Stimulated activated CD4-positive, alpha-beta T cell treated with anti-CD3 and anti-CD28 coated beads, Interleukin-4, amount 100 ng/mL, for 4 hours (primary cell): Measurements from ENCODE around the gene HFE.
A peak's percentile ranks its signal among the peaks of the same experiment; 100 is the strongest.
"Not testable (repeated sequence)": the region's sequence is repeated elsewhere in the genome, so short reads cannot be mapped to it uniquely, and the experiment has no call there.

Experiments used
- DNase-seq, 2 experiments: peaks; one replicate each; pipeline ENCODE4 v3.0.0-alpha.2; 2020

The HFE gene, protein sequence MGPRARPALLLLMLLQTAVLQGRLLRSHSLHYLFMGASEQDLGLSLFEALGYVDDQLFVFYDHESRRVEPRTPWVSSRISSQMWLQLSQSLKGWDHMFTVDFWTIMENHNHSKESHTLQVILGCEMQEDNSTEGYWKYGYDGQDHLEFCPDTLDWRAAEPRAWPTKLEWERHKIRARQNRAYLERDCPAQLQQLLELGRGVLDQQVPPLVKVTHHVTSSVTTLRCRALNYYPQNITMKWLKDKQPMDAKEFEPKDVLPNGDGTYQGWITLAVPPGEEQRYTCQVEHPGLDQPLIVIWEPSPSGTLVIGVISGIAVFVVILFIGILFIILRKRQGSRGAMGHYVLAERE

DNA sequence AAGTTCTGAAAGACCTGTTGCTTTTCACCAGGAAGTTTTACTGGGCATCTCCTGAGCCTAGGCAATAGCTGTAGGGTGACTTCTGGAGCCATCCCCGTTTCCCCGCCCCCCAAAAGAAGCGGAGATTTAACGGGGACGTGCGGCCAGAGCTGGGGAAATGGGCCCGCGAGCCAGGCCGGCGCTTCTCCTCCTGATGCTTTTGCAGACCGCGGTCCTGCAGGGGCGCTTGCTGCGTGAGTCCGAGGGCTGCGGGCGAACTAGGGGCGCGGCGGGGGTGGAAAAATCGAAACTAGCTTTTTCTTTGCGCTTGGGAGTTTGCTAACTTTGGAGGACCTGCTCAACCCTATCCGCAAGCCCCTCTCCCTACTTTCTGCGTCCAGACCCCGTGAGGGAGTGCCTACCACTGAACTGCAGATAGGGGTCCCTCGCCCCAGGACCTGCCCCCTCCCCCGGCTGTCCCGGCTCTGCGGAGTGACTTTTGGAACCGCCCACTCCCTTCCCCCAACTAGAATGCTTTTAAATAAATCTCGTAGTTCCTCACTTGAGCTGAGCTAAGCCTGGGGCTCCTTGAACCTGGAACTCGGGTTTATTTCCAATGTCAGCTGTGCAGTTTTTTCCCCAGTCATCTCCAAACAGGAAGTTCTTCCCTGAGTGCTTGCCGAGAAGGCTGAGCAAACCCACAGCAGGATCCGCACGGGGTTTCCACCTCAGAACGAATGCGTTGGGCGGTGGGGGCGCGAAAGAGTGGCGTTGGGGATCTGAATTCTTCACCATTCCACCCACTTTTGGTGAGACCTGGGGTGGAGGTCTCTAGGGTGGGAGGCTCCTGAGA lies at the start of gene HFE:
HFE (plus strand) TSS at position 146 of the 832 bp plus-strand sequence; CDS start at position 158, 12 bp downstream.
- peak; percentile 4 to 13 for DNase-seq

DNA sequence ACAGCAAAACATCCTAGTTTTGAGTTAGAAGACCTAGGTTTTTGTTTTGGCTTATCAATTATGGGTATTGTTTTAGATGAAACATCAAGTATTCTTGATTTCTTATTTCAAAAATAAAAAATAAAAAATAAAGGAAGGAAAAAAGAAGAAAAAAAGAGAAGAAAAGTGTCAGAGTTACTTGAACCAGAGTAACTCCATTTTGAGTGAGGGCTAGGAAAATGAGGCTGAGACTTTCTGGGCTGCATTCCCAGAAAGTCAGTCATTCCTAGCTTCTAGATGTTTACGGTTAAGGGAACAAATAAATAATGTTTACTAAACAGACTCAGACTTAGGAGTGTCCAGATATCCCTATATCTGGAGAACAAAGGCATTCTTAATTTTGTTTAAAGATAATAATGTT lies 45.3 kb upstream of the HFE start:
- DNase-seq, result no peak

DNA sequence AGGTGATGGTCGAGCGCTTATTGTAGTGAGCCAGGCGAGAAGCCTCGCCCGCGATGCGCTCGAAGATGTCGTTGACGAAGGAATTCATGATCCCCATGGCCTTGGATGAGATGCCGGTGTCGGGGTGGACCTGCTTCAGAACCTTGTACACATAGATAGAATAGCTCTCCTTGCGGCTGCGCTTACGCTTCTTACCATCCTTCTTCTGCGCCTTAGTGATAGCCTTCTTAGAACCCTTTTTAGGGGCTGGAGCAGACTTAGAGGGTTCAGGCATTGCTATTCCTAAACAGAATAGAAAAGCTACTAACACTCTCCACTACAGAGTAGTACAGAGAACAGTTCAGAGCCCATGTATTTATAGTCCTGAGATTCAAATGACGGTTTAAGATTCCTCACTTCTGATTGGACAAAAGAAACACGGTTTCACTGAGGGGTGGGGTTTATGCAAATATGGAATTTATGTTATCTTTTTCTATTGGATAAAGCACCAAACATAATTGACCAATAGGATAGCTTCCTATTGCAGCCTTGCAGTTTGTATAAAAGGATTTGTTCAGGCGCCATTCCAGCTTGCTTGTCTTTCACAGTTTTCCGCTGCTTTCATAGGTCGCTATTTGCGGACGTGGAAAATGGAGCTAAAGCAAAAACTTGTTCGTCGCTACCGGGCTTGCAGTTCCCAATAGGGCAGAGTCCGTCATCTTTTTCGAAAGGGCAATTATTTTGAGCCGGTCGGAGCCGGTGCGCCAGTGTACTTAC lies 43.7 kb upstream of the HFE start:
- DNase-seq, result peak in 1 of 2 experiments; percentile 59

DNA sequence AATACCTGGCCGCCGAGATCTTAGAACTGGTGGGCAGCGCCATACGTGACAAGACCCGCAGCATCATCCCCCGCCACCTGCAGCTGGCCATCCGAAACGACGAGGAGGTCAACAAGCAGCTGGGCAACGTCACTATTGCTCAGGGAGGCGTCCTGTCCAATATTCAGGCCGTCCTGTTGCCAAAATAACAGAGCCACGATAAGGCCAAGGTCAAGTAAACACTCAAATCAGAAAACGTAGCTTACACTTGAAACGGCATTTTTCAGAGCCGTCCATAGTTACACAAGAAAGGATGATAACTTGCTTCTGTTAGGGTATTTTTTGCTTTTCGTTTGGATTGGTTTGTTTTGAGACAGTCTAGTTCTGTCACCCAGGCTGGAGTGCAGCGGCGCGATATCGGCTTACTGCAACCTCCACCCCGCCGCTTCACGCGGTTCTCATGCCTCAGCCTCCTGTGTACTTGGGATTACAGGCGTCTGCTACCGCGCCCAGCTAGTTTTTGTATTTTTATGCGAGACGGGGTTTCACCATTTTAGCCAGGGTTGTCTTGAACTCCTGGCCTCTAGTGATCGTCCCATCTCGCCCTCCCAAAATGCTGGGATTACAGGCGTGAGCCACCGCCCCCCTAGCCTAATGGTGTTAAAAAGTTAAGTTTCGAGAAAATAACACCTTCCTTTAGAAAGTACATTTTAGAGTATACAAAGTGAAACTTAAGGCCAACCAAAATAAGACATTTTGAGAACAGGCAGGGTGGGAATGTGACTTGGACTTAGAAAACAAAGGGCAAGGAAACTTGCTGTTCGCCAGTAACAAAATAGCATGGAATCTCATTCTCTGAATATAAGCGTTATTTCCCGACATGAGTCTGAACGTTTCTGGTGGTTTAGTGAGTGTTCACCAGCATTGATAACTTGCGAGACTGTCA lies 42.8 kb upstream of the HFE start:
- no peak for DNase-seq

DNA sequence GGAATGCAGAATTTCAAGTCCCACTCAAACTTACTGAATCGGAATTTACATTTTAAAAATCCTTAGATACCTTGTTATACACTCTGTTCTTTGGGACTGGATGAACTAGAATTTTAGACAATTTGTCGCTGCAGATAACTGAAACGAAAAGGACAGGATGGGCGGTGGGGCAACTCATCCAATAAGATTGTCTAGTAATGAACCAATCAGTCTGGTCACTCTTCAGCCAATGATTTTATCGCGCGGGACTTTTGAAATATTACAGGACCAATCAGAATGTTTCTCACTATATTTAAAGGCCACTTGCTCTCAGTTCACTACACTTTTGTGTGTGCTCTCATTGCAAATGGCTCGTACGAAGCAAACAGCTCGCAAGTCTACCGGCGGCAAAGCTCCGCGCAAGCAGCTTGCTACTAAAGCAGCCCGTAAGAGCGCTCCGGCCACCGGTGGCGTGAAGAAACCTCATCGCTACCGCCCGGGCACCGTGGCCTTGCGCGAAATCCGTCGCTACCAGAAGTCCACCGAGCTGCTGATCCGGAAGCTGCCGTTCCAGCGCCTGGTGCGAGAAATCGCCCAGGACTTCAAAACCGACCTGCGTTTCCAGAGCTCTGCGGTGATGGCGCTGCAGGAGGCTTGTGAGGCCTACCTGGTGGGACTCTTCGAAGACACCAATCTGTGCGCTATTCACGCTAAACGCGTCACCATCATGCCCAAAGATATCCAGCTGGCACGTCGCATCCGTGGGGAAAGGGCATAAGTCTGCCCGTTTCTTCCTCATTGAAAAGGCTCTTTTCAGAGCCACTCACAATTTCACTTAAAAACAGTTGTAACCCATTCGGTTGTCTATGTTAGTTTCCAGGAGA lies 41.9 kb upstream of the HFE start:
- peak; percentile 43 to 72 for DNase-seq

DNA sequence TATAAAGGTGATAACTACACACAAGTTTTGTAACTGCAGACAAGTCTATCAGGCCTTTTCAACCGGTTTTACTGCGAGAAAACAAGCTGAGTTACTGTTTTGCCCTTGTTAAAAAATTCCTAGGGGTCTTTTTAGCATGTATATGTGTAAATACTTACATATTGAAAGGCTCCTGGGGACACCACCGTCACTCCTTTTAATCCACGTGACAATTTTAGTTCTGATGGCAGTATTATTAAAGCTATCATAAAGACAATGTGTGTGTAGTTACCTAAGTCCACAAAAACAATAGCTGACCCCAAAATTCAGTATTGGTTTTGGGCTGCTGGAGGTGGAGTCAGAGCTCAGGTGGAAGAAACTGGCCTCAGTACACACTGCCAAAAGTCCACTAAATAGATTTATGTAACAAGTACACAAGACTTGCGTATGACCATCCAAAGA lies 41.3 kb upstream of the HFE start:
- DNase-seq, result no peak

DNA sequence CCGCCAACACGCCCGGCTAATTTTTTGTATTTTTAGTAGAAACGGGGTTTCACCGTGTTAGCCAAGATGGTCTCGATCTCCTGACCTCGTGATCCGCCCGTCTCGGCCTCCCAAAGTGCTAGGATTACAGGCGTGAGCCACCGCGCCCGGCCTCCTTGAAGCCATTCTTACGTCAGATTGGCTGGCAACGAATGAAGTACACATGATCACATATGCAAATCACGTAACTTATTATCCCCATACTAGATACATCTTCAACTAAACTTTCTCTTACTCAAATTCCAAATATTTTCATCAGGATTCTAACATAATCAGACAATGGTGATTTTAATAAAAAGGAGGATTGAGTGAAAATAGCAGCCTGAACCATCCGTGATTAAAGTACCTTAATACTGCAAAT lies 39.9 kb upstream of the HFE start:
- not testable (repeated sequence) for DNase-seq

DNA sequence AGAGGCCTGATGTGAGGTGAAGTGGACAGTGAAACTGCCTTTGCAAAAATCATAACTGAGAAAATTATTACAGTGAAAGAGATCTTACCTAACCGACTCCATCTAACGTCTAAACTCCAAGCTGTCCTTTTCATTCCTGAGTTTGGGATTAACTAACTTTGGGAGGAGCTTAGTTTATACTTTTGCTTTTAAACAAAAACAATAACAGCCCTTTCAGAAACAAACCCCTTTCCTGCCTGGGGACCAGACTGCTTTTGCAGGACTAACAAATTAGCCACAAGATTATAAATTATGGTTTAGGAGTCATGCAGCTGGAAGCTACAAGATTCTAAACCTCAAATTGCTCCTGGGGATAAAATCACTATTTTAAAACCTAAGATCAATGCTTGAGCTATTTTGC lies 38.6 kb upstream of the HFE start:
- no peak for DNase-seq

DNA sequence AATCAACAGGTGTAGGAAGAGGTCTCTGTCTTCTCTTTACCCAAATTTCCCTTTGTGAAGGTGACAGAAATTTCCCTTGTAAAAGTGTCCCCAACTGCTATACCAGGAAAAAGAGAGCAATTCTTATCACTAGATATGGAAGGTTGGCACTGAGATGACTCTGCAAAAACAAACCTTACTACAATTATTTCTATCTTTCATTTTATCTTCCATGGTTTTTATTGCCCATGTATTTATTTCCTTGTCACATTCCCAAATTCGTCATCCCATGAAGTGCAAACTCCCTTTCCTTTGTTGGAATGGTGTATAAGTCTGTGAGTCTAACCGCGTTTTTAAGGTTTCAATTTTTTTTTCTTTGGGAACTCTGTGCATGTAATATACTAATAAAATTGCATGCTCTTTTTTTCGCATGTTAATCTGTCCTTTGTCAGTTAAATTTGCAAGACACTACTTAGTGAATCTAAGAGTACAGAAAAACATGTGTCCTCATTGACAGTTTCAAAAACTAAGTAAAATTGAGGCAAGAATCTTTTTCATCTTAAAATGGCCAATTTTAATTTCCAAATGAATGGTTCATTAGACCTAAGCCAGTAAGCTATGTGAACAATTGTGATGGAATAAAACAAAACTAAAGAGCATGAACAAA lies 35.4 kb upstream of the HFE start:
- no peak for DNase-seq

DNA sequence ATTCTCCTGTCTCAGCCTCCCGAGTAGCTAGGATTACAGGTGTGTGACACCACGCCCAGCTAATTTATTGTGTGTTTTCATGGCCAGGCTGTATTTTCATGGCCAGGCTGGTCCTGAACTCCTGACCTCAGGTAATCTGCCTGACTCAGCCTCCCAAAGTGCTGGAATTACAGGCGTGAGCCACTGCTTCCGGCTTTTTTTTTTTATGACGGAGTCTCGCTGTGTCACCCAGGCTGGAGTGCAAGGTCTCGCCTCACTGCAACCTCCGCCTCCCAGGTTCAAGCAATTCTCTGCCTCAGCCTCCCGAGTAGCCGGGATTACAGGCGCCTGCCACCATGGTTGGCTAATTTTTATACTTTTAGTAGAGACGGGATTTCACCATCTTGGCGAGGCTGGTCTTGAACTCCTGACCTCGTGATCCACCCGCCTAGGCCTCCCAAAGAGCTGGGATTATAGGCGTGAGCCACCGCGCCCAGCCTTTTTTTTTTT lies 34.4 kb upstream of the HFE start:
- DNase-seq, result not testable (repeated sequence)

DNA sequence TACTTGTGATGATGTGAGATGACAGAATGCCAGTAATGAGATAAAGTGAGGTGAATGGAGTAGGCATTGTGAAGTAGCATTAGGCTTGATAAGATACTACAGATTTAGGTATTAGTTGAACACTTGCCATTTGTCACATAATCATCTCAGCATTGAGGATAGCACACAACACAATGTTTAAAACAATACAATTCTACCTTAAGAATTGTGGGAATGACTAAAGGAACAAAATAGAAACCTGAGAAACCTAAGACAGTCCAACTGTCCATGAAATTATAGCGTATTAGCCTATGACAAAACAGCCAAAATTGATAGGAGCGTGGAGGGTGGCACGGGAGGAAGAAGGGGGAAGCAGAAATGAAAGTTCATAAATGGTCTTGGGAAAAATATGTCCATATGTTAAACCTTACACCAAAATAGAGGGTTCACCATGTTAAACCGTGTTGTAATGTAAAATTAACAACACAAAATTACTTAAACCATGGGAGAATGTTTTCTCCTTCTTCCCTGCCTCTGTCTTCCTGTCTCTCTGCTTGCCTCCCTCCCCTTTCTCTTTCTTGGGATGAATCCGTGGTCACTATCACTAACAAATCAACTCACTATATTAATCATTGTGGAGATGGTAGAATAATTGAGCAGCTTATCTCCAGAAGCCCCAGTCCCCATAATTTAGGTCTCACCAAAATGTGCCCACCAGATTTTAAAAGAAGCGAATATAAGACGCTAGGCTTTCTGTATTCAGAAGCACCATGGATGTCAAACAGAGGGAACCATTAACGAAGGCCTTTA lies 33.0 kb upstream of the HFE start:
- no peak for DNase-seq

DNA sequence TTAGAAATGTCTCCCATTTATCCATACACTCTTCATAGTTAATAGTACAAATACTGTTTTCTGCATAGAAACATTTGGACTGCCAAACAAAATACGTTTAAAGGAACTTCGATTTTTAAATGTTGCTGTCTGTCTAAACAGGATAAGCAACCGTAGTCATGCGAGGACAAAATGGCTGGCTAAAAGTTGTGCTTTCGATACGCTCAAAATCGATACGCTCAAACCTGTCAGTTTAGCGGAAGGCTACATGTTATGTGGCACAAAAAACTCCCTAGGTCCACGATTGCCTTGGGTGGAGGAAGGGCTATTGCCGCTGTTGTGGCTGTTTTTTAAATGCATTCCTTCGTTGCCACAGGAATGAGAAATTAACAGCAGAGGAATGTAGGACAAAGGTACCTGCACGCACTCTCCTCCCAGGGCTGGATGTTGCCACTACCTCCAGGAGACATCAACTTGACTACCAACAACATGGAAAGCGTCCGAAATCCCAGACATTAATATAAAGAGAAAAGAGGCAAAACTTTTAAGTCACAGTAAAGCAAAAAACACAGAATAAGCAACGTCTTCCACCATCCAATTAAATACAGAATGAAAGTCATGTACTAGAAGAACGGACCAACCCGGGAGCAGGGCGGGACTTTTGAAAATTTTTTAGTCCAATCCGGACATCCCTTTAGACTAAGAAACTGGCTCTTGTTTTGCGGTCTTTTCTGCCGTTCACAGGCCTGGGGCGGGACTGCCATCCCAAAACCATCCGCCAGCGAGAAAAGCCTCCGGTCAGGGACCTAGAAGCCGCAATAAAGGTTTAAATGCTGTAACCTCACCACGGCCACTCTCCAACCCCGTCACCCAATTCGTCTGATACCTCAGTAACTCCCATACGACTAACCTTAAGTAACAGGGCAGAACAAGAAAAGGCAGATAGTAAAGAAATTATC lies 32.2 kb upstream of the HFE start:
- DNase-seq, result peak; percentile 62 to 74

DNA sequence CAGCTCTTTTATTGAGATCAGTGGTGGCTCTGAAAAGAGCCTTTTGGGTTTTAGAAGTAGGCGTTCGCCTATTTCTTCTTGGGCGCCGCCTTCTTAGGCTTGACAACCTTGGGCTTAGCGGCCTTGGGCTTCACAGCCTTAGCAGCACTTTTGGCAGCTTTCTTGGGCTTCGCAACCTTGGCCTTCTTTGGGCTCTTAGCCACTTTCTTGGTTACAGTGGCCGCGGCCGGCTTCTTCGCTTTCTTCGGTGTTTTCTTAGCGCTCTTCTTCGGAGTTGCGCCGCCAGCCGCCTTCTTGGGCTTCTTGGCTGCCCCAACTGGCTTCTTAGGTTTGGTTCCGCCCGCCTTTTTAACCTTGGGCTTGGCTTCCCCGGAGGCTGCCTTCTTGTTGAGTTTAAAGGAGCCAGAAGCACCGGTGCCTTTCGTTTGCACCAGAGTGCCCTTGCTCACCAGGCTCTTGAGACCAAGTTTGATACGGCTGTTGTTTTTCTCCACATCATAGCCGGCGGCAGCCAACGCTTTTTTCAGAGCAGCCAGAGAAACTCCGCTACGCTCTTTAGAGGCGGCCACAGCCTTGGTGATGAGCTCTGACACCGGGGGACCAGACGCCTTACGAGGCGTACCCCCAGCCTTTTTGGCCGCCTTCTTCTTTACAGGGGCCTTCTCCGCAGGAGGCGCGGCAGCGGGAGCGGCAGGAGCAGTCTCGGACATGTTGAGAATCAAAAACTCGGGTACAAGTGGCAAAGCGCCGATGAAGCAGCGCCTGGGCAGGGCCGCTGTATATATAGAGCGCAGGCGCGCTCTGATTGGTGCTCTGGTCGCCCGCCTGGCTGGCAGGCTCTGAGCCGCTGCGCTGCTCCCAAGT lies 31.3 kb upstream of the HFE start:
- DNase-seq, result peak; percentile 73 to 75

DNA sequence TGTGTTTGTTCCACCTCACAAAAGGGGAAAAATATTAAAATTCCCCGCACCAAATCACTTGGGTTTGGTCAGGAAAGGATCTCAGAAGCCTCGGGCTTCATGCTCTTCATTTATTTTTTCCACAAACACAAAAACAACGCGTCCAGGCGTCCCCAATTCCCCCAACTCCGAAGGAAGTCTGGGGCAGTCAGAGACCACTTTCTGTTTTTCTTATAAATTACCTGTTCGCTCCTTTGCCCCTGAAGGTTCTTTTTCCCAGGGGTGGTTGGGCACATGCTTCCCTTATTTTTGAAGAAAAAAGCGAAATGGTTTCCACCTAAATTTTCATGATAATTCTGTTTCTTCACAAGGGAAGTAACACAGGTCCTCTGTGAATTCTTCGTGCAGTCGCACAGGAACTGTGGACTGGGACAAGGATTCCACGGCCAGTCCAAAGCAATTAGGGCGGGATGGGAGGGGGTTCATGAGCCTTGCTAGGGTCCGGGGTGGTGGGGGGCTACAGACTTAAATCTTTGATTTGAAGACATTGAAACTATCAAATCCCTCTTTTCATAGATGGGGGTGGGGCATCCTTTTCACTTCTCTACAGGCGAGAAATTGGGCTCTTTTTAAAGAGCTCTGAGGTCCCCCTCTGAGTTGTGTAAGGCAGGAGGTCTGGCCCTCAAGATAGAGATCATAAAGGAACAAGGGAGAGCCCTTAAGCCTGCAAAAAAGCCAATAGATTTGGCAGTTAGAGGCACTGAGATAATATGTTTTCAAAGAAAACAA lies 30.5 kb upstream of the HFE start:
- no peak for DNase-seq

DNA sequence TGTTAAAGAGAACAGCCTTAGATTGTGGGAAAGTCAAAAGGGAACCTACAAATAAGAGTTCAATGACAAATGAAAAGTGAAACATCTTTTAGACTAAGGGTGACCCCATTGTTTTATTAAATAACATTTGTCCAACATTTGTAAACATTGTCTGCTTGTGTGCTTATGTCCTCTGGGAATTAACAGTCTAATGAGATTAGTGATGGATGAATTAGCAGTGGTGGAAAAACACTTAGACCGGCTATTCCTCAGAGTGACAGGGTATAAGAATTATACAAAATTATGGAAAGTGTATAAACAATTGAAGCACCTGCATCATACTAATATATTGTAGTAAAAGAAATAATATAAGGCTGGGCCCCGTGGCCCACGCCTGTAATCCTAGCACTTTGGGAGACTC lies 29.3 kb upstream of the HFE start:
- no peak for DNase-seq

DNA sequence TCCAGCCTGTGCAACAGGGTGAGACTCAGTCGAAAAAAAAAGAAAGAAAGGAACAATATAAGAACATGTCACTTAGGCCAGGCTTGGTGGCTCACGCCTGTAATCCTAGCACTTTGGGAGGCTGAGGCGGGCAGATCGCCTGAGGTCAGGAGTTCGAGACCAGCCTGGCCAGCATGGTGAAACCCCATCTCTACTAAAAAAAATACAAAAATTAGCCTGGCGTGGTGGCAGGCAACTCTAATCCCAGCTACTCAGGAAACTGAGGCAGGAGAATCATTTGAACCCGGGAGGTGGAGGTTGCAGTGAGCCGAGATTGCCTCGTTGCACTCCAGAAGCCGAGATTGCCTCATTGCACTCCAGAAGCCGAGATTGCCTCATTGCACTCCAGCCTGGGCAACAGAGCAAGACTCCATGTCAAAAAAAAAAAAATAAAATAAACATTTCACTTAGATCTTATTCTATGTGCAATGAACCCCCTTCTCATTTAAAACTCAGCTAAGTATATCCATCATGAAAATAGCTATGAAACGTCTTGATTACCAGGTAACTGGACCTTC lies 28.7 kb upstream of the HFE start:
- not testable (repeated sequence) for DNase-seq
